Measurements from ENCODE around the gene MT4.
A peak's percentile ranks its signal among the peaks of the same experiment; 100 is the strongest.

MT4 gene

GRCh38 chr16:56601325-56601724 lies 36.5 kb downstream of the MT4 start:
- TF ChIP-seq, protein P1, sequence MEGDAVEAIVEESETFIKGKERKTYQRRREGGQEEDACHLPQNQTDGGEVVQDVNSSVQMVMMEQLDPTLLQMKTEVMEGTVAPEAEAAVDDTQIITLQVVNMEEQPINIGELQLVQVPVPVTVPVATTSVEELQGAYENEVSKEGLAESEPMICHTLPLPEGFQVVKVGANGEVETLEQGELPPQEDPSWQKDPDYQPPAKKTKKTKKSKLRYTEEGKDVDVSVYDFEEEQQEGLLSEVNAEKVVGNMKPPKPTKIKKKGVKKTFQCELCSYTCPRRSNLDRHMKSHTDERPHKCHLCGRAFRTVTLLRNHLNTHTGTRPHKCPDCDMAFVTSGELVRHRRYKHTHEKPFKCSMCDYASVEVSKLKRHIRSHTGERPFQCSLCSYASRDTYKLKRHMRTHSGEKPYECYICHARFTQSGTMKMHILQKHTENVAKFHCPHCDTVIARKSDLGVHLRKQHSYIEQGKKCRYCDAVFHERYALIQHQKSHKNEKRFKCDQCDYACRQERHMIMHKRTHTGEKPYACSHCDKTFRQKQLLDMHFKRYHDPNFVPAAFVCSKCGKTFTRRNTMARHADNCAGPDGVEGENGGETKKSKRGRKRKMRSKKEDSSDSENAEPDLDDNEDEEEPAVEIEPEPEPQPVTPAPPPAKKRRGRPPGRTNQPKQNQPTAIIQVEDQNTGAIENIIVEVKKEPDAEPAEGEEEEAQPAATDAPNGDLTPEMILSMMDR (IDR thresholded peaks at IDR 0.05; ENCODE audit: low read depth, low read length), result no peak
- DNase-seq (ENCODE audit: low read depth, low spot score), result no peak
- in situ Hi-C loops (cut with HindIII; ENCODE audit: low sequenced_read_pairs), result no loop called here
- no peak overlapping the region for H3K4me3 ChIP-seq (ENCODE audit: low read depth, low read length)

GRCh38 chr16:56603589-56603988 lies 38.7 kb downstream of the MT4 start:
- in situ Hi-C loops (cut with HindIII; ENCODE audit: low sequenced_read_pairs), result no loop called here
- TF ChIP-seq, protein P1 (IDR thresholded peaks at IDR 0.05; ENCODE audit: low read depth, low read length), result peak; percentile 49
- H3K4me3 ChIP-seq (ENCODE audit: low read depth, low read length), result no peak overlapping the region
- no peak for DNase-seq (ENCODE audit: low read depth, low spot score)

- in situ Hi-C loops (cut with HindIII; ENCODE audit: low sequenced_read_pairs), result no loop called here
Observed at GRCh38 chr16:56604966-56605365, 40.1 kb downstream of the MT4 start.

DNA sequence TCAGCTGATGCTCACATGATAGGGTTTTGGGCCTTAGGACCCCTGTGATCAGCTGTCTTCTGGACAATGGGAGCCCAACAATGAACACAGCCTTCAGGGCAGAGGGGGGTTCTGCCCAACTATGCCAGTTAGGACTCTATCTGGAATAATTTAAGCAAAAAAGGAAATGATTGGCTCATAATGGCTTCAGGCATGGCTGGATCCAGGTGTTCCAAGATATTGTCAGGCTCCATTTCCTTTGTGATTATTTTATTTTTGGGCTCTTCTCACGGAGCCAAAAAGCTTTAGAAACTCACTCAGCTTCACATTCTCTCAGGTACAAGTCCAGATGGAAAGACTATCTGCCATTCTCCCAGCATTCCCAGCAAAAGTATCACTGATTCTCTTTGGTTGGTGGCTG lies 40.6 kb downstream of the MT4 start:
- in situ Hi-C loops (cut with HindIII; ENCODE audit: low sequenced_read_pairs), result no loop called here
- TF ChIP-seq, protein P1 (IDR thresholded peaks at IDR 0.05; ENCODE audit: low read depth, low read length), result no peak
- H3K4me3 ChIP-seq (ENCODE audit: low read depth, low read length), result no peak overlapping the region
- no peak for DNase-seq (ENCODE audit: low read depth, low spot score)

More at GRCh38 chr16:56604966-56605365, 40.1 kb downstream of the MT4 start:
- no peak overlapping the region for H3K4me3 ChIP-seq (ENCODE audit: low read depth, low read length)
- no peak for DNase-seq (ENCODE audit: low read depth, low spot score)
- TF ChIP-seq, protein P1 (IDR thresholded peaks at IDR 0.05; ENCODE audit: low read depth, low read length), result no peak

DNA sequence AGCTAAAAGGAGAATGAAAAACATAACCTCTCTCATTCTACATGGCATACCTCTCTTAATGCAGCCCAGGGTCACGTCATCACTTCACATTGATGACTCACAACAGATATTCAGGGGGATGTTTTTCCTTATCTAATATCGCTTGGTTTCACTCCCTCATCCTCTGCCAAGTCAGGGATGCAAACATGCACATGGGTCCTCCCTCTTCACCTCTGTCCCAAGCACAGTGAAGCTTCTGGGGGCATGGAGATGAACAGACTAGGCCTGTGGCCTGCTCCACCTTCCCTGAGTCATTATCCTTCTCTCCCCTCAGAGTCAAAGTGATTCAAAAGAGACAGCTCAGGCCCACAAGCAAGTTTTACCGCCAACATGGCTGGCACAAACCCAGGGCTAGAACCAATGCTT lies 41.2 kb downstream of the MT4 start:
- no peak overlapping the region for H3K4me3 ChIP-seq (ENCODE audit: low read depth, low read length)
- TF ChIP-seq, protein P1 (IDR thresholded peaks at IDR 0.05; ENCODE audit: low read depth, low read length), result no peak
- in situ Hi-C loops (cut with HindIII; ENCODE audit: low sequenced_read_pairs), result no loop called here
- no peak for DNase-seq (ENCODE audit: low read depth, low spot score)

- in situ Hi-C loops (cut with HindIII; ENCODE audit: low sequenced_read_pairs), result no loop called here
- H3K4me3 ChIP-seq (ENCODE audit: low read depth, low read length), result peak overlapping the region; percentile 7
- peak; percentile 89 for DNase-seq (ENCODE audit: low read depth, low spot score)
- TF ChIP-seq, protein P1 (IDR thresholded peaks at IDR 0.05; ENCODE audit: low read depth, low read length), result no peak
Observed at GRCh38 chr16:56606476-56607108, 41.7 kb downstream of the MT4 start.
